ENCODE measurements around the gene NODAL. TPM values are rescaled to one million over a fixed set of nuclear protein-coding genes. Genes with fewer than 3 reads are reported as not detected.

Gene NODAL
- total RNA-seq, 1 donor from 2014 or later = not detected

DNA sequence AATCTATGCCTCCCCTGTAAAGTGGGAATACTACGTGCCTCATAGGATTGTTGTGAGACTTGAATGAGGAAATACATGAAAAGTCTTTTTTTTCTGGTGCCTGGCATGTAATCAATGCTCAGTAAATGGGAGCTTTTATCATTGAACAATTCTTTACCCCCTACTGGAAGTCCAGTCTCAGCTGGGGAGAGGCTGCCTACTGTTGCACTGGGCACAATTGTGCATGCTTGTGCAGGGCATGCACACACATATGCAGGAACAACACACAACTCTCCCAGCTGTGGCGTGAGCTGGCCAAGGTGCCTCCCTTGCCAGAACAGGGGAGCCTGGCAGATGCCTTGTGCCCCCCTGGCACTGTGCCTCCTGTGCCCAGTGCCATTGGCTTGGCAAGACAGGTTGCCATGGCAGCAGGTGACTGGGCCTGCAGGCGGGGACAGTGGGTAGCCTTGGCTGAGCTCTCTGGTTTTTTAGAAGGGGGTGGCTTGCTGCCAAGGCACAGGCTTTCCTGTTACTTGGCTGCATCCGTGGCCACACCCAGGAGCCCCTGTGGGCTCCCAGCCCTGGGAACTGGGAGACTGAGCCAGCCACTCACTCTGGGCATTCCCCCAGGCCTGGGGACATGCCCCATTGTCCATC, 21.0 kb upstream of the NODAL start:
- no peak for DNase-seq (ENCODE audit: extremely low spot score, unreplicated experiment)
- H3K27ac Mint-ChIP-seq (ENCODE audit: unreplicated experiment) = peak overlapping the region; percentile 23

DNA sequence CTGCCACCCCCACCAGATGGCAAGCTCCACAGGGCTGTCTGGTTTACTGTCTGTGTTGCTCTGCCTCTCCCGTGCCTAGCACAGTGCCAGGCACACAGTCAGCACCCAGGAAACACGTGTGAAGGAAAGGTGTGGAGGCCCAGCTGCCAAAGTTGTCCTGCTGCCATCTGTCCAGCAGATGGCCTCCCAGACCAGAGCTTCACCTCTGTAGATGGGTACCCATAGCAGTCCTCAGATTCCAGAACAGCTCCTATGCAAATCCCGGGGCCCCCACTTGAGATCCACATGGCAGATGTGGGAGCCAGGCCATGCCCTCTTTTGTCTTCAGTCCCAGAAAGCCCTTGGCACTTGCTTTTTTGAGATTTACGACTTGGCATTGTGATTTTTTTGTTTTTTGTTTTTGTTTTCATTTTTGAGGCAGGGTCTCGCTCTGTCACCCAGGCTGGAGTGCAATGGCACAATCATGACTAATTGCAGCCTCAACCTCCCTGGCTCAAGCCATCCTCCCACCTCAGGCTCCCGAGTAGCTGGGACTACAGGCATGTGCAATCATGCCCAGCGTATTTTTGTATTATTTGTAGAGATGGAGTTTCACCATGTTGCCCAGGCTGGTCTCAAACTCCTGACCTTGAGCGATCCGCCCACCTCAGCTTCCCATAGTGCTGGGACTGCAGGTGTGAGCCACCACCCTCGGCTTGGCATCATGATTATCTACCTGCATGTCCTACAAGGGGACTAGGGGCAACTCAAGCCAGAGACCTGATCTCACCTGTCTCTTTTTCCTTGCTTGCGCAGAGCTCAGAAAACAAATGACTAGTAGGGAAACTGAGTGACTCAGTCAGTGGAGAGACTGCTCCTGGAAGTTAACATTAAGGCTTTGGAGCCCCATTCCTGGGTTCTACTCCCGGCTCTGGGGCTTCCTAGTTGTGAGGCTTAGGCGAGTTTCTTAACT, 20.2 kb upstream of the NODAL start:
- H3K4me1 Mint-ChIP-seq (ENCODE audit: unreplicated experiment) = peaks cover 17% of the 10 kb centered on the region
- peaks cover 4% of the 10 kb centered on the region for H3K27me3 Mint-ChIP-seq (ENCODE audit: unreplicated experiment)
- no peak overlapping the region for H3K27ac Mint-ChIP-seq (ENCODE audit: unreplicated experiment)
- no peak overlapping the region for H3K4me3 Mint-ChIP-seq (ENCODE audit: unreplicated experiment)
- no peaks in the 10 kb centered on the region for H3K9me3 Mint-ChIP-seq (ENCODE audit: unreplicated experiment)
- no peaks in the 10 kb centered on the region for H3K36me3 Mint-ChIP-seq (ENCODE audit: unreplicated experiment)
- no peak for DNase-seq (ENCODE audit: extremely low spot score, unreplicated experiment)
- TF ChIP-seq, protein P1, sequence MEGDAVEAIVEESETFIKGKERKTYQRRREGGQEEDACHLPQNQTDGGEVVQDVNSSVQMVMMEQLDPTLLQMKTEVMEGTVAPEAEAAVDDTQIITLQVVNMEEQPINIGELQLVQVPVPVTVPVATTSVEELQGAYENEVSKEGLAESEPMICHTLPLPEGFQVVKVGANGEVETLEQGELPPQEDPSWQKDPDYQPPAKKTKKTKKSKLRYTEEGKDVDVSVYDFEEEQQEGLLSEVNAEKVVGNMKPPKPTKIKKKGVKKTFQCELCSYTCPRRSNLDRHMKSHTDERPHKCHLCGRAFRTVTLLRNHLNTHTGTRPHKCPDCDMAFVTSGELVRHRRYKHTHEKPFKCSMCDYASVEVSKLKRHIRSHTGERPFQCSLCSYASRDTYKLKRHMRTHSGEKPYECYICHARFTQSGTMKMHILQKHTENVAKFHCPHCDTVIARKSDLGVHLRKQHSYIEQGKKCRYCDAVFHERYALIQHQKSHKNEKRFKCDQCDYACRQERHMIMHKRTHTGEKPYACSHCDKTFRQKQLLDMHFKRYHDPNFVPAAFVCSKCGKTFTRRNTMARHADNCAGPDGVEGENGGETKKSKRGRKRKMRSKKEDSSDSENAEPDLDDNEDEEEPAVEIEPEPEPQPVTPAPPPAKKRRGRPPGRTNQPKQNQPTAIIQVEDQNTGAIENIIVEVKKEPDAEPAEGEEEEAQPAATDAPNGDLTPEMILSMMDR (IDR thresholded peaks at IDR 0.05) = peak; percentile 92

More for the DNA sequence above, 21.0 kb upstream of the NODAL start:
- Mint-ChIP-seq H3K9me3 (ENCODE audit: unreplicated experiment) (no peaks in the 10 kb centered on the region), H3K27me3 (ENCODE audit: unreplicated experiment) (peaks cover 4% of the 10 kb centered on the region), H3K4me3 (ENCODE audit: unreplicated experiment) (no peak overlapping the region), H3K4me1 (ENCODE audit: unreplicated experiment) (peaks cover 17% of the 10 kb centered on the region), H3K36me3 (ENCODE audit: unreplicated experiment) (no peaks in the 10 kb centered on the region)
- TF ChIP-seq, protein P1 (IDR thresholded peaks at IDR 0.05) = no peak

DNA sequence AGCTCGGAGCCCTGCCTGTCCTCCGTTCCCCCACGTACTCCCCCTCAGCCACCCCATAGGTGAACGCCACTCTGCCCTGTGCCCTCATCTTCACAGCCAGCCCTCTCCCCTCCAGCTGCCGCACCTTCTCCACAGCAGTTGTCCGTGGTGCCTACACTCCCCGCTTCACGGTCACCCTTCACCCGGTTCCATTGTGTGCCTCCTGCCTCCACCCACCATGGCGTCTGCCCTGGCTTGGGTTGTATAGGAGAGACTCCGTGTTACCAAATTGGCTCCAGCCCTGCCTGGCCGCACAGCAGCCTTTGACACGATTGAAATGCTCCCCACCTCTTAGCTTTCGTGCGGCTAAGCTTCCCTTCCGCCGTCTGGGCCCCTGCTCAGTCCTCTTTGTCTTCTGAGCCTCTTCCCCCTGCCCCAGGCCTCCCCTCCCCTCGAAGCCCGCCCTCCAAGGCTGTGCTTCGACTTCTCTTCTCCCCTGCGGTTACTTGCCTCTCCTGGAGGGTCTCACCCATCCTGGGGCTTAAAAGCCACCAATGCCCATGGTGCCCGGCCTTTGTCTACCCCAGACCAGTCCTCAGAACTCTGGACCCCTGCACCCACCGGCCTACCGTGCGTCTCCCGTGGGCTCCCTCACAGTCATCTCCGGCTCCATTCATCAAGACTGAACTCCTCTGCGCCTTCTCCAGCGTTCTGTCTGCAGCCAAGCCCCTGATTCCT, 18.5 kb upstream of the NODAL start:
- Mint-ChIP-seq H3K4me3 (ENCODE audit: unreplicated experiment) (no peak overlapping the region), H3K27ac (ENCODE audit: unreplicated experiment) (no peak overlapping the region), H3K27me3 (ENCODE audit: unreplicated experiment) (peaks cover 11% of the 10 kb centered on the region)

DNA sequence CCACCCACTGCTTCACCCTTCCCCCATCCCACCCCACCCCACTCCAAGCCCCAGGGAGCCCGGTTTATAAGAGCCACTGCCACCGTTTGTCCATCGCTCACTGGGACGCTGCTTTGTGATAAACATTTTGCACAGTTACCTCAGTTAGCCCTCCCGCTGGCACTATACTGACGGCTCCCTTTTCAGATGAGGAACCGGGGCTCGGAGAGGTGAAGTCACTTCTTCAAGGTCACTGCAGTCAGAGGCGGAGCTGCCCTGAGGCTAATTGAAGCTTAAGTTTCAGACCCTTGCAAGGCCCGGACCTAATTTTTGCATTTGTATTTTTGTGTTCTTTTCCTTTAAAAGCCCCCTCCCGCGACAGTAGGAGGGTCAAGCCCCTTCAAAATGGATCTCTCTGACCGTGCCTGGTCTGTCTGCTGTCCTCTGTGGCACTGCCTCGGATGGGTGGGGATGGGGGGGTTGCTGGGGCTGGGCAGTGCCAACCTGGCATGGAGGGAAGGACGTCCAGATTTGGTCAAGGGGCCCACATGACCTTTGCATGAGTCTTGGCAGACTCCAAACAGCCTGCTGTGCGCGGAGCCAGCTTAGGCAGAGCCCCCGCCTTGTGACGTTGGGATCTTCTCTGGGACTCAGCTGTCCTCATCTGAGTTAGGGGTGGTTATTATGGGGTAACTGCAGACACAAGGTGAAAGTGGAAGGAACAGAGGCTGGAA, 17.7 kb upstream of the NODAL start:
- no peak overlapping the region for H3K4me3 Mint-ChIP-seq (ENCODE audit: unreplicated experiment)
- H3K4me1 Mint-ChIP-seq (ENCODE audit: unreplicated experiment) = peaks cover 17% of the 10 kb centered on the region
- H3K27ac Mint-ChIP-seq (ENCODE audit: unreplicated experiment) = no peak overlapping the region
- H3K9me3 Mint-ChIP-seq (ENCODE audit: unreplicated experiment) = no peaks in the 10 kb centered on the region
- TF ChIP-seq, protein P1 (IDR thresholded peaks at IDR 0.05) = no peak
- H3K27me3 Mint-ChIP-seq (ENCODE audit: unreplicated experiment) = peaks cover 11% of the 10 kb centered on the region
- no peaks in the 10 kb centered on the region for H3K36me3 Mint-ChIP-seq (ENCODE audit: unreplicated experiment)
- DNase-seq (ENCODE audit: extremely low spot score, unreplicated experiment) = no peak

More for the DNA sequence above, 18.5 kb upstream of the NODAL start:
- TF ChIP-seq, protein P1 (IDR thresholded peaks at IDR 0.05) = no peak
- H3K4me1 Mint-ChIP-seq (ENCODE audit: unreplicated experiment) = peaks cover 17% of the 10 kb centered on the region
- no peaks in the 10 kb centered on the region for H3K36me3 Mint-ChIP-seq (ENCODE audit: unreplicated experiment)
- no peaks in the 10 kb centered on the region for H3K9me3 Mint-ChIP-seq (ENCODE audit: unreplicated experiment)
- no peak for DNase-seq (ENCODE audit: extremely low spot score, unreplicated experiment)
